Upper lobe of left lung (tissue), 6 donors: Measurements from ENCODE around the gene ZNF618. TPM values are rescaled to one million over a fixed set of nuclear protein-coding genes. Genes with fewer than 3 reads are reported as not detected.

Experiments
- ATAC-seq, 2 donors: fragments of 200-7000 bp; cut with Tn5 transposase; one replicate each; pipeline ENCODE4 v1.9.1; 2022; ENCODE audit warnings: mild to moderate bottlenecking in 2 of 2, moderate library complexity in 2 of 2; ENCODE audit not compliant: low FRiP score in 2 of 2
- DNase-seq, 2 donors: peaks; one replicate each; pipeline ENCODE4 v3.0.0-alpha.2; 2019 to 2020
- H3K27ac ChIP-seq, 4 donors: fragments of 200-600 bp; sonication (generic); one replicate each; pipeline ENCODE4 v1.5.1; 2016 to 2019
- H3K27me3 ChIP-seq, 4 donors: fragments of 200-600 bp; sonication (generic); one replicate each; pipeline ENCODE4 v1.5.1; 2017 to 2019
- H3K36me3 ChIP-seq, 4 donors: fragments of 200-600 bp; sonication (generic); one replicate each; pipeline ENCODE4 v1.5.1; 2016 to 2019
- H3K4me1 ChIP-seq, 4 donors: fragments of 200-600 bp; sonication (generic); one replicate each; pipeline ENCODE4 v1.5.1; 2018 to 2019
- H3K4me3 ChIP-seq, 4 donors: fragments of 200-600 bp; sonication (generic); one replicate each; pipeline ENCODE4 v1.5.1; 2017 to 2019; ENCODE audit warnings: mild to moderate bottlenecking in 2 of 4, moderate library complexity in 1 of 4
- H3K9me3 ChIP-seq, 4 donors: fragments of 200-600 bp; sonication (generic); one replicate each; pipeline ENCODE4 v1.5.1; 2018 to 2019
- CTCF ChIP-seq, 6 experiments: fragments of 450-650 bp in 4 of 6; fragments of 200-600 bp in 2 of 6; sonication (generic) in 2 of 6; IDR thresholded peaks; one replicate each; pipeline ENCODE4 v1.5.1; 2016 to 2019; ENCODE audit warnings: antibody characterized with exemption in 6 of 6
- EP300 ChIP-seq, 4 donors: sonication (generic); formaldehyde crosslinking; IDR thresholded peaks; one replicate each; pipeline ENCODE4 v1.5.1; 2017; ENCODE audit warnings: antibody characterized with exemption in 4 of 4, control low read depth in 2 of 4
- POLR2A ChIP-seq, 4 donors: fragments of 450-650 bp; IDR thresholded peaks; one replicate each; pipeline ENCODE4 v1.5.1; 2016 to 2017; ENCODE audit warnings: antibody characterized with exemption in 4 of 4, mild to moderate bottlenecking in 2 of 4
- POLR2AphosphoS5 ChIP-seq, 2 donors: sonication (generic); formaldehyde crosslinking; IDR thresholded peaks; one replicate each; pipeline ENCODE4 v1.5.1; 2017; ENCODE audit warnings: antibody characterized with exemption in 2 of 2
- WGBS, 2 donors: methylation state at CpG; one replicate each; pipeline ENCODE4 v1.1.5; 2017 to 2018; 5-methylcytosine and 5-hydroxymethylcytosine counted together
- total RNA-seq, 6 donors: library from RNA; depleted of rRNA in 4 of 6; stranded (reverse); fragments of >200 nt in 4 of 6; gene quantifications; one replicate each; pipeline versions ENCODE4 v1.1.0 to v1.2.1, GENCODE V29; 2016 to 2021
- donor health status: DM: no; HTN: no; CAD: no; lungs with moderate emphysema.
- donor health status: DM: no; HTN: yes; CAD: no; lungs with severe emphysema.

Gene ZNF618
- total RNA-seq, 6 donors from 2014 or later, result 3.2 to 11.6 (median 9.1) TPM

GRCh38 chr9:114078021-114078780 is 202.1 kb downstream of the ZNF618 start, which contains the start of gene AMBP:
Gene AMBP, minus strand, starts transcription at chr9:114078300. Its CDS starts 91 bp downstream, at chr9:114078209.
- H3K36me3 ChIP-seq, result no peaks in the 10 kb centered on the region
- peaks cover 0 to 33% (median 13%) of the 10 kb centered on the region in 4 donors for H3K4me1 ChIP-seq
- no peaks in the 10 kb centered on the region for H3K27me3 ChIP-seq
- no peak for TF ChIP-seq CTCF (IDR thresholded peaks at IDR 0.05)
- TF ChIP-seq POLR2AphosphoS5 (IDR thresholded peaks at IDR 0.05), result no peak
- TF ChIP-seq EP300 (IDR thresholded peaks at IDR 0.05), result no peak
- TF ChIP-seq POLR2A (IDR thresholded peaks at IDR 0.05), result no peak
- DNase-seq (peak; percentile 37 to 87), ATAC-seq (no peak)
- H3K27ac ChIP-seq, result no peak within 1 kb of the TSS
- 50 to 64% methylated on average over 2 to 16 of the region's 16 CpGs for WGBS, 2 donors
- H3K4me3 ChIP-seq, result no peak within 1 kb of the TSS
- no peaks in the 10 kb centered on the region for H3K9me3 ChIP-seq

- Histone ChIP-seq H3K27ac (no peak overlapping the region), H3K9me3 (no peaks in the 10 kb centered on the region), H3K36me3 (no peaks in the 10 kb centered on the region), H3K4me3 (no peak overlapping the region), H3K4me1 (peaks cover 0 to 33% (median 13%) of the 10 kb centered on the region in 4 donors), H3K27me3 (no peaks in the 10 kb centered on the region)
- ATAC-seq (no peak), DNase-seq (no peak)
- 69 to 72% methylated on average over 7 of the region's 7 CpGs for WGBS, 2 donors
- no peak for TF ChIP-seq CTCF (IDR thresholded peaks at IDR 0.05)
- no peak for TF ChIP-seq EP300 (IDR thresholded peaks at IDR 0.05)
- TF ChIP-seq POLR2AphosphoS5 (IDR thresholded peaks at IDR 0.05), result no peak
- no peak for TF ChIP-seq POLR2A (IDR thresholded peaks at IDR 0.05)
Measured at GRCh38 chr9:114078781-114079156, 202.7 kb downstream of the ZNF618 start.

GRCh38 chr9:114080195-114080772 is 204.2 kb downstream of the ZNF618 start:
- ATAC-seq (no peak), DNase-seq (no peak)
- Histone ChIP-seq H3K4me3 (no peak overlapping the region), H3K27ac (peak overlapping the region in 2 of 4 donors; percentile 21 to 23), H3K9me3 (no peaks in the 10 kb centered on the region), H3K27me3 (no peaks in the 10 kb centered on the region), H3K36me3 (no peaks in the 10 kb centered on the region), H3K4me1 (peaks cover 0 to 33% (median 13%) of the 10 kb centered on the region in 4 donors)
- TF ChIP-seq EP300 (IDR thresholded peaks at IDR 0.05), result no peak
- 68 to 76% methylated on average over 5 of the region's 5 CpGs for WGBS, 2 donors

GRCh38 chr9:114080773-114081440 is 204.8 kb downstream of the ZNF618 start:
- Histone ChIP-seq H3K36me3 (no peaks in the 10 kb centered on the region), H3K9me3 (no peaks in the 10 kb centered on the region), H3K4me3 (no peak overlapping the region), H3K27me3 (no peaks in the 10 kb centered on the region), H3K27ac (peak overlapping the region in 3 of 4 donors; percentile 19 to 42 (median 23)), H3K4me1 (peaks cover 0 to 33% (median 13%) of the 10 kb centered on the region in 4 donors)
- DNase-seq (peak in 1 of 2 donors; percentile 65), ATAC-seq (peak in 1 of 2 donors; percentile 69)
- TF ChIP-seq POLR2AphosphoS5 (IDR thresholded peaks at IDR 0.05), result no peak
- TF ChIP-seq CTCF (IDR thresholded peaks at IDR 0.05), result no peak
- TF ChIP-seq POLR2A (IDR thresholded peaks at IDR 0.05), result no peak
- no peak for TF ChIP-seq EP300 (IDR thresholded peaks at IDR 0.05)
- WGBS, 2 donors, result 53 to 58% methylated on average over 5 to 7 of the region's 7 CpGs

- no peak for ATAC-seq
- peak in 1 of 2 donors; percentile 19 for DNase-seq
- peak overlapping the region in 3 of 4 donors; percentile 1 to 42 (median 19) for H3K27ac ChIP-seq
Measured at GRCh38 chr9:114081441-114082016, 205.4 kb downstream of the ZNF618 start.

More at GRCh38 chr9:114081441-114082016, 205.4 kb downstream of the ZNF618 start:
- Histone ChIP-seq H3K27me3 (no peaks in the 10 kb centered on the region), H3K4me3 (no peak overlapping the region), H3K36me3 (no peaks in the 10 kb centered on the region), H3K4me1 (peaks cover 0 to 33% (median 13%) of the 10 kb centered on the region in 4 donors), H3K9me3 (no peaks in the 10 kb centered on the region)
- TF ChIP-seq POLR2AphosphoS5 (IDR thresholded peaks at IDR 0.05) (no peak), CTCF (IDR thresholded peaks at IDR 0.05) (no peak), EP300 (IDR thresholded peaks at IDR 0.05) (no peak), POLR2A (IDR thresholded peaks at IDR 0.05) (no peak)
- 67 to 80% methylated on average over 6 of the region's 6 CpGs for WGBS, 2 donors
